ENCODE results near the gene MRPL18. TPM values are rescaled to one million over a fixed set of nuclear protein-coding genes. Genes with fewer than 3 reads are reported as not detected.
"Not testable (repeated sequence)": the region's sequence is repeated elsewhere in the genome, so short reads cannot be mapped to it uniquely, and the experiment has no call there.

MRPL18 gene
- total RNA-seq, 1 donor from 2014 or later = 64.6 TPM

GRCh38 chr6:159813781-159814180, 23.5 kb downstream of the MRPL18 start:
- Histone ChIP-seq H3K4me2 (ENCODE audit: low read length) (no peak overlapping the region), H4K20me1 (ENCODE audit: insufficient read depth, low read length) (no peaks in the 10 kb centered on the region), H3K4me1 (ENCODE audit: insufficient read depth, low read length) (no peaks in the 10 kb centered on the region), H3K27ac (ENCODE audit: low read depth, low read length) (no peak overlapping the region), H3K27me3 (ENCODE audit: insufficient read depth, low read length) (no peaks in the 10 kb centered on the region), H2AFZ (ENCODE audit: low read depth, low read length) (no peak overlapping the region), H3K9ac (ENCODE audit: low read length) (no peak overlapping the region), H3K4me3 (ENCODE audit: insufficient read depth, low read depth, low read length) (no peak overlapping the region), H3K36me3 (ENCODE audit: insufficient read depth, low read length) (no peaks in the 10 kb centered on the region), H3K9me3 (ENCODE audit: insufficient read depth, low read depth, low read length) (no peaks in the 10 kb centered on the region), H3K79me2 (ENCODE audit: insufficient read depth, low read length) (no peaks in the 10 kb centered on the region)
- TF ChIP-seq CTCF (IDR thresholded peaks at IDR 0.05; ENCODE audit: insufficient read depth, low read depth, low read length) (no peak), EZH2 (IDR thresholded peaks at IDR 0.05; ENCODE audit: insufficient read depth, low read length) (no peak)
- DNase-seq (ENCODE audit: low read depth) = no peak
- no peak overlapping the region for H3K4me3 Mint-ChIP-seq (ENCODE audit: unreplicated experiment)
- peaks cover 5% of the 10 kb centered on the region for H3K36me3 Mint-ChIP-seq (ENCODE audit: low read depth, unreplicated experiment)
- peaks cover 19% of the 10 kb centered on the region for H3K27me3 Mint-ChIP-seq (ENCODE audit: low read depth, unreplicated experiment)
- FAIRE-seq = no peak
- no peaks in the 10 kb centered on the region for H3K4me1 Mint-ChIP-seq (ENCODE audit: low read depth, unreplicated experiment)
- H3K27ac Mint-ChIP-seq (ENCODE audit: unreplicated experiment) = no peak overlapping the region
- no peaks in the 10 kb centered on the region for H3K9me3 Mint-ChIP-seq (ENCODE audit: unreplicated experiment)

- no peaks in the 10 kb centered on the region for H4K20me1 ChIP-seq (ENCODE audit: insufficient read depth, low read length)
- no peaks in the 10 kb centered on the region for H3K79me2 ChIP-seq (ENCODE audit: insufficient read depth, low read length)
- Mint-ChIP-seq H3K27ac (ENCODE audit: unreplicated experiment) (no peak overlapping the region), H3K4me1 (ENCODE audit: low read depth, unreplicated experiment) (no peaks in the 10 kb centered on the region), H3K27me3 (ENCODE audit: low read depth, unreplicated experiment) (peaks cover 27% of the 10 kb centered on the region), H3K36me3 (ENCODE audit: low read depth, unreplicated experiment) (peaks cover 8% of the 10 kb centered on the region), H3K9me3 (ENCODE audit: unreplicated experiment) (peaks cover 4% of the 10 kb centered on the region), H3K4me3 (ENCODE audit: unreplicated experiment) (no peak overlapping the region)
- no peak overlapping the region for H3K4me3 ChIP-seq (ENCODE audit: insufficient read depth, low read depth, low read length)
- no peaks in the 10 kb centered on the region for H3K9me3 ChIP-seq (ENCODE audit: insufficient read depth, low read depth, low read length)
- H3K4me2 ChIP-seq (ENCODE audit: low read length) = no peak overlapping the region
- DNase-seq (ENCODE audit: low read depth) = no peak
- TF ChIP-seq CTCF (IDR thresholded peaks at IDR 0.05; ENCODE audit: insufficient read depth, low read depth, low read length) (no peak), EZH2 (IDR thresholded peaks at IDR 0.05; ENCODE audit: insufficient read depth, low read length) (no peak)
- H2AFZ ChIP-seq (ENCODE audit: low read depth, low read length) = no peak overlapping the region
- no peaks in the 10 kb centered on the region for H3K36me3 ChIP-seq (ENCODE audit: insufficient read depth, low read length)
- no peak overlapping the region for H3K9ac ChIP-seq (ENCODE audit: low read length)
- H3K27ac ChIP-seq (ENCODE audit: low read depth, low read length) = no peak overlapping the region
- no peaks in the 10 kb centered on the region for H3K4me1 ChIP-seq (ENCODE audit: insufficient read depth, low read length)
- FAIRE-seq = no peak
- no peaks in the 10 kb centered on the region for H3K27me3 ChIP-seq (ENCODE audit: insufficient read depth, low read length)
Measured at GRCh38 chr6:159815410-159815809, 25.1 kb downstream of the MRPL18 start.

DNA sequence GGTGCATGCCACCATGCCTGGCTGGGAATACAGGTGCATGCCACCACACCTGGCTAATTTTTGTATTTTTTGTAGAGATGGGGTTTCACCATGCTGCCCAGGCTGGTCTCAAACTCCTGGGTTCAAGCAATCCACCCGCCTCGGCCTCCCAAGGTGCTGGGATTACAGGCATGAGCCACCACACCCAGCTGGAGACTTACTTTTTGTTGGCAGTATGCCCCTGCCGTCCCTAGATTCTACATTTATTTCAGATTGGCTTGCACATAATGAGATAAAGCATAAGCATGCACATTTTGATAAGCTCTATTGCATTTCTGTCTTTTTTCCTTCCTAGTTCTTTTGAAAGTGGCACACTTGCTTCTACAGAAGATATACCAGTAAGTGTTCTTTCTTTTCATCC, 26.5 kb downstream of the MRPL18 start:
- H2AFZ ChIP-seq (ENCODE audit: low read depth, low read length); FAIRE-seq; H3K36me3 Mint-ChIP-seq (ENCODE audit: low read depth, unreplicated experiment); H3K4me1 Mint-ChIP-seq (ENCODE audit: low read depth, unreplicated experiment); H4K20me1 ChIP-seq (ENCODE audit: insufficient read depth, low read length); H3K27ac ChIP-seq (ENCODE audit: low read depth, low read length); H3K36me3 ChIP-seq (ENCODE audit: insufficient read depth, low read length); H3K27me3 ChIP-seq (ENCODE audit: insufficient read depth, low read length); DNase-seq (ENCODE audit: low read depth); H3K4me3 Mint-ChIP-seq (ENCODE audit: unreplicated experiment); H3K4me3 ChIP-seq (ENCODE audit: insufficient read depth, low read depth, low read length); H3K9me3 Mint-ChIP-seq (ENCODE audit: unreplicated experiment); H3K27ac Mint-ChIP-seq (ENCODE audit: unreplicated experiment); H3K4me2 ChIP-seq (ENCODE audit: low read length); H3K4me1 ChIP-seq (ENCODE audit: insufficient read depth, low read length); H3K9me3 ChIP-seq (ENCODE audit: insufficient read depth, low read depth, low read length); H3K9ac ChIP-seq (ENCODE audit: low read length); H3K79me2 ChIP-seq (ENCODE audit: insufficient read depth, low read length): not testable (repeated sequence)
- H3K27me3 Mint-ChIP-seq (ENCODE audit: low read depth, unreplicated experiment) = peaks cover 27% of the 10 kb centered on the region

Data from astrocyte (in vitro differentiated cells and primary cell).